Stimulated activated CD4-positive, alpha-beta T cell treated with anti-CD3 and anti-CD28 coated beads, Interleukin-1b, Interleukin-23, amount 100 ng/mL, for 48 hours (primary cell): ENCODE measurements around the gene MYBPH.
A peak's percentile ranks its signal among the peaks of the same experiment; 100 is the strongest.

Experiments
- DNase-seq: peaks from one replicate; pipeline ENCODE4 v3.0.0-alpha.2; 2020

The MYBPH gene

DNA sequence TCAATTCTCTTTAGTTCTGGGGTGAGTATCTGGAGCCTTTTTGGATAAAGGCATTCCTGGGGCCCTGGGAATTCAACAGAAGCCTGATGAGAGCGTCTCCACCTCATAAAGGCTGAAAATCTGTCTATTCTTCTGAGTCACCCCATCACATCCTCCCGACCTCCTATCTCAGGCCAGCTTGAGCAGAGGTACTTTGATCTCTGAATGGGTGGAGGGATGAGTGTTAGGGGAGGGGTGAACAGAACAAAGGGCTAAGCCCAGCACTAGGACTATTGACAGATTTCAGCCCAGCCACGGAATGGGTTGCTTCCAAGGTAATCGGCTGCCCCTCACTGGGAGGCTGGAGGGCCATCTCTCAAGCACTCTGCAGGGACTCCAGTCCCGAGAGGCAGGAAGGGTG is 2.5 kb upstream of the MYBPH start:
- DNase-seq = no peak

DNA sequence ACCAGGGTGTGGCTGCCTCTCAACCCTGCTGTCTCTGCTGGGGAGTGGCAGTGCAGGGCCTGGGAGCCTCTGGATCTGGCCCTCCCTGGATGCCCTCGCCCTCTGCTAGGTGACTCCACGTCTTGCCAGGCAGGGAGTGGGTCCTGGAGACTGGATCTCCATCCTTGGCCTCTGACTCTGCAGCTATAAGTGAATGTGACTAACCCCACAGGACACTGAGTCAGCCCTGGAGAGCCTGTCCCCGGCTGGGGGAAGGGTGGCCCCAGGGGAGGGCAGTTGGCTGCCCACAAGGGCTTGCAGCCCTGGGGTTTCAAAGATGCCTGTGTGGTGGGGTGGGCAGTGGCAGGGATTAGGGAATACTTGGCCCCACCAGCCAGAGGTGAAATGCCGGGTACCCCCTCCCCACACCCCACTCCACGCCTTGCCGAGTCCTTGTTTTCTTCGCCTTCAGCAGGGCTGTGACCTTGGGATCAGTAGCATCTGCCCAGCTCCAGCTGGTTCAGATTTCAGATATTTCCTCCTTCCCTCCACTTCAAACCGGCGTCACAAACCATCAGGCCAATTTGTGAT is 1.9 kb upstream of the MYBPH start:
- no peak for DNase-seq

GRCh38 chr1:203177036-203177405 is 1.4 kb upstream of the MYBPH start:
- no peak for DNase-seq

DNA sequence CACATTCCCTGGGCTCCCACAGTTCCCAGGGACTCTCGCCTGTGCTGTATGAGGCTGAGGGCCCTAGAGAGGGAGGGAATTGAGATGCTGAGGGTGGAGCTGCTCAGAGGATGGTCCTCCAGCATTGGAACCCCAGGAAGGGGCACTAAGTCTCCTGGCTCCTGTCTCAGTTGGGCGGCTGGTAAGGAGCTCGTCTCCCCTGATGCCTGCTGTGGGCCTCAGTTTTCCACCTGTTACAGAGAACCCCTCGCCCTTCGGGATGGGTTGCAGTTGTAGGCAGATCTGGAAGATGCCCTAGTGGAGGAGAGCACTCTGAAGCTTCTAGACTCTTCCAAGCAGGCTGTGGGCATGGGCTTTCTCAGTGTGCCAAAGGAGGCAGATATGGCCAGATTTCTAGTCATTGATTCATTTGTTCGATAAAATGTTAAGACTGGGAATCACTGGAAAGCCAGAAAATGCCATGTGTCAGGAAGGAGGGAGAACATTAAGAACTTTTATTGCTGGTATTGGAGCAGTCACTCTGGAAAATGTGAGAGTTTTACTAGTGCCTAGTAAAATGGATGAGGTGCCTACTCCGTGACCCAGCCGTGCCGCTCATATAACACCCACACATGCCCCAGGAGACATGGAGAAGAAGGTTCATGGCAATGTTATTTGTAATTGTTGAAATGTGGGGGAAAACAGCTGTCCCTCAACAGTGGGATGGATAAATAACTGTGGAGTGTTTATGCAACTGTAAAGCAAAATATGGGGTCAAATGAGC is 828 bp upstream of the MYBPH start:
- DNase-seq = no peak

DNA sequence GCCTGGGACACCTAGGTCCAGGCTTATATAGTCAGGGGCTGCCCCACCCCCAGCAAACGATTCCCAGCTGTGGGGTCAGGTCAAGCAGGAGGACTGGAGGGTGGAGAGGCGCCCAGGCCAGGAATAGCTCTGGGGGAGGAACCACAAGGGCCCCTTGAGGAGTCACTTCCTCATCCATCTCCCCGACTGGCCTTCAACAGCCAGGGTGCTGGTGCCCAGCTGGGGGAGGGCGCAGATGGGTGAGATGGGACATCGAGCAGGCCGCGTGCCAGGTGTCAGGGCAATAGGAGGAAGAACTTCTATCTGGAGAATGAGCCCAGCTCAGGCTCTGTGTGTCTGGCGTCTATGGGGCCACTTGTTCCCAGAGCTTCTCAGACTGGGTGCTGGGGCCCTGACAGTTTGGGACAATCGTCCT is 208 bp upstream of the MYBPH start:
- no peak for DNase-seq

GRCh38 chr1:203174324-203174985 is 1.2 kb downstream of the MYBPH start:
- DNase-seq = no peak

GRCh38 chr1:203173566-203173965 is 2.1 kb downstream of the MYBPH start:
- no peak for DNase-seq

DNA sequence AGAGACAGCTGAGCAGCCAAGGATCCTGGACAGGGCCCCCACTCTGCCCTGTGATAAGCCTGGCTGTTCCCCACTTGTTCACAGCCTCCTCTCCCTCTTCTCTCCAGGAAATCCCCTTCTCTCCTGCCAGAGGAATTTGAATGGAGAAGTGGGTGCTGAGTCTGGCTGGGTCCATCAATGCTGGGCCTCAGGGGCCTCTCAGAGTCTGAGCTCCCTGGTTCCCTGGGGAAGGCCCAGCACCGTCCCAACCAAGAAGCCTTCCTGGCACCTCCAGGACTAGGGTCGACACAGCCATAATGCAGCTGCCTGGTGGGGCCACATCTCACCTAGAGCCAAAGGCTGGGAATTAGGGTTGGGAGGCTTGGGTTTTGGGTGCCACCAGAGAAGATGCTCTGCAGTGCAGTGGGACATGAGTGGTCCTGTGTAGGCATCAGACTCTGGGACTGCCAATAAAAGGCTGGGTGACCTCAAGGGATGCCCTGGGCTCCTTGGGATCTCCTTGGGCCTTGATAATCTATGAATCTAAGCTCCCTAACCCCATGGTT is 2.5 kb downstream of the MYBPH start:
- DNase-seq = no peak

DNA sequence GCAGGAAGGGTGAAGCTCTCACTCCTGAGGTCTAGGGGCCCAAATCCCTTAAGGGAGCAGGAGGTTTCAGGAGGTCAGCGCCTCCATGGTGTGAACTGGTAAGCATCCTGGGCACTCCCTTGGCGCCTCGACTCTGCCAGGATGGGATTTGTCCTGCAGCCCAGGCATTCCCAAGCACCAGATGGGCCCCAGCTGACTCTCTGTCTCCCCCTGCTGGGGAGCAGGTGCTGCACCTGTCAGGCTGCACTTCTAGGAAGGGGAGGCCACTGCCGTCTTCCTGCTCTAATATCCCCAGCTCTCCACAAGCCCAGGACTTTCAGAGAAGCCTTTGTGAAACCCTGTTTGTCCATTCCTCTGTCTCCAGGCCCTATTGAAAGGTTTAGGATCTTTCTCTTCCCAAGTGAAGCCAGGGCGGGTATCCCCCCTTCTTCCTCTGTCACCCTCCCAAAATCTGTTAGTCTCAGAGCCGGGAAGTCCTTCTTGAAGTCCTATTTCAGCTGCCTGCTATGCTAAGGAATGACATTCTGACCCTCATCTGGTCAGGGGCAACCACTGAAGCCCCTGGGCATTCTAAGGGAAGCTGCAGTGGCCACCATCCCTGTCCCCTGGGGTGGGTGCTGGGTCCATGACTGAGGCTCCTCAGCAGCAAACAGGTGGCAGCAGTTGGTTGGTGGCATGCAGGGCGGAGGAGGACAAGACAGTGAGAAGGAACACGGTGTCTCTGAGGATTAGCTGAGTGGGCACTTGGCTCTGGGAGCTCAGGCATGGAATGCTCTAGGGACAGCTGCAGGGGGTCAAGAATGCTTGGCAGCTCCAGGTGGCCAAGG is 3.2 kb downstream of the MYBPH start:
- peak; percentile 49 for DNase-seq

DNA sequence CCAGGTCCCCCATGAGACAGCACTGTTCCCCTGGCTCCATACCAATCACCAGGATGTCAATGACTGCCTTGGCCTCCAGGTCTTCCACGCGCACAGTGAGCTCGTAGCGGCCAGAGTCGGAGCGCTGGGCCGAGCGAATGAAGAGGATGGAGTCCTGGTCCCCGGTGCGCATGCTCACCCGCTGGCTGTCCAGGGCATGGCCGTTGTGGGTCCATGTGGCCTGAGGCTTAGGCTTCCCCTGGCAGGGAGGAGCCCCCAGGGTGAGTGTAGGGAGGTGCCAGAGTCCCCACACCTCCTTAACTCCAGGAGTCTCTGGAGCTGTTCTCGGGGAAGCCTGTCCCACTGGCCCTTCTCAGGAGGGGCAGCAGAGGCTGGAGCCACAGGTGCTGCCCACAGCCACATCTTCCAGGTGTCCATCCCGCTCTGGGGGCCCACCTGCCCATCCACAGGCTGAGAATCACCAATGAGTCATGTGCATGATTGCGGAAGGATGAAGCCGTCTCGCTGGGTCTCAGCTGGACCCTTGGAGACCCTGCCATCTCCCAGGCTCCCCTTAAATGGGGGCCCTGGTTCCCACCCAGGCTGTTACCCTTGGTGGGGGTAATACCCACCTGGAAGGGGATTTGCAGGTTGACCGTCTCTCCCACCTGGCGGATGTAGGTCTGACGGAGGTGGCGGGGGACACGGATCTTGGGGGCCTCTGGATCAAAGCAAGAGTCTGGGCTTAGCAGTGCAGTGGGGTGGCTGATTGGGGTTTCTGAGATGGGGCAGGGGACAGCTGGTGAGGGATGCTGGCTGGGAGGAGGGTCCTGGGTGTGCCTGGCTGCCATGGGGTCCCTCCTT is 4.1 kb downstream of the MYBPH start:
- DNase-seq = no peak

DNA sequence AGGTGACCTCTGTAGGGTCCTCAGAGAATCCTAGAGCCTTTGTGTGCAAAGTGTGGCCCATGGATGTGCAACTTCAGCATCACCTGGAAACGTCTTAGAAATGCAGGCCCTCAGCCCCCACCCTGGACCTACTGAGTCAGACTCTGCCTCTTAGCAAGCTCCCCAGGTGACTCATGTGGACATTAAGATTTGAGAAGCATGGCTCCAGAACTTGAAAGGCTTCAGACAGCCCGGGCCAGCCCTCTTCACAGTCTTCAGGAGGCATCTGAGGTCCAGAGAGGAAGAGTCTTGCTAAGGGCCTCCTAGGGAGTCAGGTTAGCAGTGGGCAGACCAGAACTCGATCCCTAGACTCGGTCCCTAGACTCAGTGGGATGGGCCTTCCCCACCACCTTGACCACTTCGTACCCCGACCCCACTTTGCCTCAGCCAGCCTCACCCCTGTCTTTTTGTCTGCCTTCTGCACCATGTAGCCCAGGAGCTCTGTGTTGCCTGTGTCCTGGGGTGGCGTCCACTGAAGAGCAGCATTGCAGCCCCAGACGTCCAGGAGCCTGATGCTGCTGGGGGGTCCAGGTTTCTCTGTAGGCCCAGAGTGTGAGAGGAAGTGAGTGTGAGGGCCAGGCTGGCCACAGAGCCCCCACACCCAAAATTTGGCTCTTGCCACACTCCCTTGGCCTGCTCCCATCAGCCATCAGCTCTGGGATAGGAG is 4.8 kb downstream of the MYBPH start:
- DNase-seq = no peak

- no peak for DNase-seq
These were observed 5.7 kb downstream of the MYBPH start for GRCh38 chr1:203169770-203170520.

GRCh38 chr1:203168991-203169390 is 6.6 kb downstream of the MYBPH start:
- DNase-seq = no peak

GRCh38 chr1:203168256-203168786 is 7.3 kb downstream of the MYBPH start:
- no peak for DNase-seq

DNA sequence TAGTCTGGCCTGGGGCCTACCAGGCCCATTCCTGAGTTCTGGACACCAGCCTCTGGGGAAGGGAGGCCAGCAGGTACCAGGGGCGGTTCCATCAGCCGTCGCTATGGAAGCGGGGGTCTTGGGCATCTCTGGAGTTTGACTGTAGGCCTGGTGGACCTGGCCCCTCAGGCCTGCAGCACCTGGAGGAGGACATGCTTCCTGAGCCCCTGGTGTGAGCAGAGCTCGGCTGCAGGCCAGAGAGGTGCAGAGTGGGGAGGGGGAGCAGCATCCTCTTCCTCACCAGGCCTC is 7.8 kb downstream of the MYBPH start:
- DNase-seq = no peak

GRCh38 chr1:203167026-203167912 is 8.4 kb downstream of the MYBPH start:
- no peak for DNase-seq

- no peak for DNase-seq
These were observed 9.3 kb downstream of the MYBPH start for GRCh38 chr1:203166192-203166940.

DNA sequence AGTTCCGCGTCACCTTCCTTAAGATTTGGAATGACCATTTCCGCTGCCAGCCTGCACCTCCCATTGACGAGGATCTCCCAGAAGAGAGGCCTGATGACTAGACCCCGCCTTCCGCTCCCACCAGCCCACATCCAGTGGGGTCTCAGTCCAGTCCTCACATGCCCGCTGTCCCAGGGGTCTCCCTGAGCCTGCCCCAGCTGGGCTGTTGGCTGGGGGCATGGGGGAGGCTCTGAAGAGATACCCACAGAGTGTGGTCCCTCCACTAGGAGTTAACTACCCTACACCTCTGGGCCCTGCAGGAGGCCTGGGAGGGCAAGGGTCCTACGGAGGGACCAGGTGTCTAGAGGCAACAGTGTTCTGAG is 9.8 kb downstream of the MYBPH start:
- DNase-seq = no peak
